Esophagus (tissue), 2 donors: ENCODE results near the gene WASF2. TPM values are rescaled to one million over a fixed set of nuclear protein-coding genes. Genes with fewer than 3 reads are reported as not detected.

Experiments used
- H3K27ac ChIP-seq, 2 donors: one replicate each; pipeline ENCODE4 v1.5.1; 2013; ENCODE audit warnings: low read depth in 2 of 2, mild to moderate bottlenecking in 2 of 2, inconsistent platforms in 1 of 2, low read length in 1 of 2, moderate library complexity in 1 of 2
- H3K27me3 ChIP-seq, 2 donors: one replicate each; pipeline ENCODE4 v1.6.1; 2013; ENCODE audit warnings: low read length in 2 of 2, control low read depth in 1 of 2, mild to moderate bottlenecking in 1 of 2; ENCODE audit not compliant: insufficient read depth in 2 of 2, control insufficient read depth in 1 of 2
- H3K36me3 ChIP-seq, 2 donors: one replicate each; pipeline ENCODE4 v1.6.1; 2013; ENCODE audit warnings: low read length in 1 of 2; ENCODE audit not compliant: control insufficient read depth in 2 of 2, insufficient read depth in 2 of 2
- H3K4me1 ChIP-seq, 2 donors: one replicate each; pipeline ENCODE4 v1.6.1; 2013; ENCODE audit warnings: low read length in 1 of 2; ENCODE audit not compliant: control insufficient read depth in 2 of 2, insufficient read depth in 2 of 2
- H3K4me3 ChIP-seq, 2 donors: one replicate each; pipeline ENCODE4 v1.5.1; 2013; ENCODE audit warnings: low read length in 2 of 2, mild to moderate bottlenecking in 2 of 2, low read depth in 1 of 2, moderate library complexity in 1 of 2
- H3K9me3 ChIP-seq, 2 donors: one replicate each; pipeline ENCODE4 v1.6.1; 2013; ENCODE audit warnings: mild to moderate bottlenecking in 2 of 2, low read depth in 1 of 2, low read length in 1 of 2, moderate library complexity in 1 of 2; ENCODE audit not compliant: control insufficient read depth in 2 of 2, insufficient read depth in 1 of 2
- WGBS, 2 donors: extraction: QIAGEN DNeasy Blood & Tissue Kit; methylation state at CpG; one replicate each; pipeline ENCODE4 v1.1.7; 2013; 5-methylcytosine and 5-hydroxymethylcytosine counted together
- polyA plus RNA-seq, 2 donors: library from polyadenylated mRNA; stranded (reverse); fragments of 200-250 nt; gene quantifications; one replicate each; pipeline ENCODE4 v1.2.3, GENCODE V29; 2013
- donor health status: healthy with polysubstance abuse.
- donor health status: Bipolar disorder and iron deficiency.

WASF2 gene
- polyA plus RNA-seq, 2 donors, result 47.8 TPM

DNA sequence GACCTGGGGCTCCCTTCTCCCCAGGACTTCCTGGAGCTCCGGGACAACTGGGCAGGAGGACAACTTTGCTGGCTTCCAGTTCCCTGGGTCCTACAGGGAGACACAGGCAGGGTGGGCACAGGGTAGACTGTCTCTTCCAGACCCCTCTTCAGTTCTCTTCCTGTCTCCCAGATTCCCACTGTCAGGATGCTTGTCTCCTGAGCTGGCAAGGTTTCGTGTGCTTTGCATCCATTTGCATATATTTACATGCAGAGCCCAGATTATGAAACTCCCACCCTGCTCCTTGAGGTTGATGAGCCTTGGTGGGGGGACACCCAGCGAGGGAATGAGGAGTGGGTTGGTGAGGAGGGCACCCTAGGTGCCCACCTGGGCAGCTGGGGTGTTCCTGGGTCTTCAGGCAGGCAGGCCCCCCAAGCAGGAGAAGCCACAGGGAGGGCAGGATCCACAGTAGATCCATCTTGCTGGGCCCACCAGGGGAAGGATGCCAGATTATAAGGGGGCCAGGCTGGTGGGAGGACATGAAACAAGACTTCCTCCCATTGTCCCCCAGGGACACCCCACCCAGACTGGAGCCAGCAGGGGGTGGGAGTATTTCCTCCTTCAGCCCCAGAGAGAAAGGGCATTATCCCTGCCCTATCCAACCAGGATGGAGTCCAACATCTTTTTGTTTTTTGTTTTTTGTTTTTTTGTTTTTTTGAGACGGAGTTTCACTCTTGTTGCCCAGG, 115.4 kb downstream of the WASF2 start, which contains the start of gene FCN3:
FCN3 (minus strand) TSS at position 463 of the 725 bp plus-strand sequence; CDS start at position 457, 6 bp downstream.
- WGBS, 2 donors, result 78 to 79% methylated on average over 4 of the region's 4 CpGs
- no peaks in the 10 kb centered on the region for H3K36me3 ChIP-seq
- H3K4me3 ChIP-seq, result no peak within 1 kb of the TSS
- no peaks in the 10 kb centered on the region for H3K9me3 ChIP-seq
- H3K4me1 ChIP-seq, result peaks cover 4 to 7% of the 10 kb centered on the region in 2 donors
- no peaks in the 10 kb centered on the region for H3K27me3 ChIP-seq
- peak within 1 kb of the TSS in 1 of 2 donors; percentile 3 for H3K27ac ChIP-seq

DNA sequence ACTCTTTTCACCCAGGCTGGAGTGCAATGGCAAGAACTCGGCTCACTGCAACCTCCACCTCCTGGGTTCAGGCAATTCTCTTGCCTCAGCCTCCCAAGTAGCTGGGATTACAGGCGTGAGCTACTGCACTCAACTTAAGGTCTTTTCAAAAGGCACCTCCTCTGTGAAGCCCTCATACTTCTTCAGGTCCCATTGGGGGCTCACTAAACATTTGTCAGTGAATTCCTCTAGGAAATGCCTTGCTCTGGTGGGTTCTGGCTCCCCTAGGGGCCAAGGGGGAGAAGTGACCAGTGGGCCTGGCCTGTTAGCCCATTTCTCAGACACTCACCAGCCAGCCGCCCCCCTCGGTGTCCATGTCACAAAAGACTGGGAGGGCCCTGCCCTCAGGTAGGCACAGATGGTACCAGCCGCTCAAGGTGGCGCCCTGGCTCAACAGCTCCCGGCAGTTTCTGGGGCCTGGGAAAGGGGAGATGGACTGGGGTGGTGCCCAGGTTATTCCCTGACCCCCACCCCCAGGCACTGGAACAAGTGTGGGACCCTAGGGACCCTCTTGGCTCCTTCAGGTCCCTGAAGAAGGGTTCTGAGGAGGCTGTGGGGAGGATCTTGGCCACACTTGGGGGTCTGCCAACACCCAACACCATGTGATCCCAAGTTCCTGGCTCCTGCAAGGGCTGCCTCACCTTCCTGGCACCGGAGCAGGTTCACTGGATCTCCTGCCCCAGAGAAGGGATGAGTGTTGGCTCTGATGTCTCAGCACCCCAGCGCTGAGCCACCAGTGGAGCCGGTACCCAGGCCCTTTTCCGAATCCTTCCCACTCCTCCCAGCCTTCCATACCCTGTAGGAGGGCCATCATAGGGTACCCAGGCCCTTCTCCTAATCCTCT, 116.9 kb downstream of the WASF2 start:
- Histone ChIP-seq H3K9me3 (no peaks in the 10 kb centered on the region), H3K4me1 (peaks cover 0 to 6% of the 10 kb centered on the region in 2 donors), H3K36me3 (no peaks in the 10 kb centered on the region), H3K27ac (peak overlapping the region in 1 of 2 donors; percentile 34), H3K4me3 (no peak overlapping the region), H3K27me3 (no peaks in the 10 kb centered on the region)
- 67 to 85% methylated on average over 11 of the region's 11 CpGs for WGBS, 2 donors

DNA sequence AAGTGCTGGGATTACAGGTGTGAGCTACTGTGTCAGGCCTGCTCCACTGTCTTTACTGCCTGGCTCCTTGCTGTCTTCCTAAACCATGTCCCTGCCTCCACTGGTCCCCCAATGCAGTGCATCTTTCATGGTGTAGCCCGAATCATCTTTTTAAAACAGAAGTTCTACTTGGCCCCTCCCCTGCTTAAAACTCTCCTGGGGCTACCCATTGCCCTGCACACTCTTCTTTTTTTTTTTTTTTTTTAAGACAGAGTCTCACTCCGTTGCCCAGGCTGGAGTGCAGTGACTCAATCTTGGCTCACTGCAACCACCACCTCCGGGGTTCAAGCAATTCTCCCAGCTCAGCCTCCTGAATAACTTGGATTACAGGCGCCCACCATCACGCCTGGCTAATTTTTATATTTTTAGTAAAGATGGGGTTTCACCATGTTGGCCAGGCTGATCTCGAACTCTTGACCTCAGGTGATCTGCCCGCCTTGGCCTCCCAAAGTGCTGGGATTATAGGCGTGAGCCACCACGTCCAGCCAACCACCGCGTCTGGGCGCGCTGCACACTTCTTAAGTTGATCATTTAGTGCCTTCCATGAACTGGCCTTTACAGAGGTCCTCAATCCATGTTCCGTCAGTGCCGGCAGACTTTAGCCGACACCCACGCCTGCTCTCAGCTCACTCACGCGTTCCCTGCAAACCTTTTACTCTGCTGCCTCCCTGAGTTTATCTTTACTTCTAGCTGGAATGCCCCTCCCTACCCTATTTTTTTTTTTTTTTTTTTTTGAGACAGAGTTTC, 117.8 kb downstream of the WASF2 start:
- H3K36me3 ChIP-seq, result no peaks in the 10 kb centered on the region
- no peak overlapping the region for H3K27ac ChIP-seq
- H3K4me3 ChIP-seq, result no peak overlapping the region
- no peaks in the 10 kb centered on the region for H3K27me3 ChIP-seq
- 71 to 72% methylated on average over 19 of the region's 19 CpGs for WGBS, 2 donors
- H3K9me3 ChIP-seq, result no peaks in the 10 kb centered on the region
- H3K4me1 ChIP-seq, result peaks cover 2 to 11% of the 10 kb centered on the region in 2 donors

DNA sequence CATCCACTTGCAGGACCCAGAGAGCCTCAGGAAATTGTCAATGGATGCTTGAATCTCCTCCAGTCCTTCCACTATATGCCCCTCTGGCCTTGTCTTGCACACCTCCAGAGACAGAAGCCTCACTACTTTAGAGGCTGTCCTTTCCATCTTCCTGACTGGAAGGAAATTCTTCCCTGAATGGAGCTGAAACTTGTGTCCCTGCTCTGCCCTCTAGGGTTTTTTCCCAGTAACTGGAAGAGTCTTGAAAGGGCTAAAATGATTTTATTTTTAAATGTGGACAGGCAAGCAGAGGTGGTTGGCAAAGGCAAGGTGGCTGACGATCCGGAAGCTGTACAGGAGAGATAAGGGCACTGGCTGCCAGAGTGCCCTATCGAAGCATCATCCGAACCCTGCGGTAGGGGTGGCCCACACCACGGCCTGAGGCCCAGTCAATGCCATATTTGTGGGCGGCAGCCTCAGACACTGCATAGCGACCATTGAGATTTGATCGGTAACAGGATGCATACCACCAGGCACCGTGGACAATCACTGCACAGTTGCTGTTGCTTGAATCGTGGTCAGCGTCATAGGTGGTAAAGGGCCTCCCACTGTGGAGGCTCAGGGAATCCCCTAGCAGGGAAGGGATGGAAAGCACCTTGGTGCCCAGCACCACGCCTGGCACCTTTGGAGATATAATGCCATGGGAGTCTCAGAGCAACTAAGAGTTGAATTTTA, 120.9 kb downstream of the WASF2 start:
- H3K9me3 ChIP-seq, result no peaks in the 10 kb centered on the region
- H3K27ac ChIP-seq, result peak overlapping the region; percentile 61 to 87
- no peaks in the 10 kb centered on the region for H3K27me3 ChIP-seq
- peaks cover 6 to 23% of the 10 kb centered on the region in 2 donors for H3K4me1 ChIP-seq
- peaks cover 0 to 5% of the 10 kb centered on the region in 2 donors for H3K36me3 ChIP-seq
- WGBS, 2 donors, result 55 to 60% methylated on average over 13 of the region's 13 CpGs
- no peak overlapping the region for H3K4me3 ChIP-seq

DNA sequence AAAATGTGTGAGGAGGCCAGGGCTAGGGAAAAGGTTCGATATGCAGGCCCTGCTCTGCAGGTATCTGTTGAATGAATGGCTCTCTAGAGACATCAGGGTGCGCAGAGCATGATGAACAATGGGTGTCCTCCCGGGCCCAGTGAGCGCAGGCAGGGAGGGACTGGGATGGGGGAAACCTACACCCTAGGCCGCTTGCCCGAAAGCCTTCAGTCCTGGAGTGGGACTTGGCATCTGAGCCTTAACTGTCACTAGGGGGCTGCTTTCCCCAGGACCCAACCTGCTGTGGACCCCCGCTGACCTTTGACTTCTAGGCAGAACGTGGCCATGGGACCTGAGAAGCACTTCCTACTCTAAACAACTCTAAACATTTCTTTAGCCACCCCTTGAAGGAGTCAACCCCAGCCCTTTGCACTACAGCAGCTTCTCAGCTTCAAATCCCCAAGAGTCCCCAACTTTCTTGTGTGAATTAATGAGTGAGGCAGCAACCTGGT, 122.8 kb downstream of the WASF2 start:
- Histone ChIP-seq H3K4me3 (peak overlapping the region; percentile 72 to 88), H3K27me3 (no peaks in the 10 kb centered on the region), H3K27ac (peak overlapping the region; percentile 96 to 100), H3K4me1 (peaks cover 6 to 23% of the 10 kb centered on the region in 2 donors), H3K36me3 (peaks cover 4 to 23% of the 10 kb centered on the region in 2 donors), H3K9me3 (no peaks in the 10 kb centered on the region)
- 32 to 39% methylated on average over 8 of the region's 8 CpGs for WGBS, 2 donors

DNA sequence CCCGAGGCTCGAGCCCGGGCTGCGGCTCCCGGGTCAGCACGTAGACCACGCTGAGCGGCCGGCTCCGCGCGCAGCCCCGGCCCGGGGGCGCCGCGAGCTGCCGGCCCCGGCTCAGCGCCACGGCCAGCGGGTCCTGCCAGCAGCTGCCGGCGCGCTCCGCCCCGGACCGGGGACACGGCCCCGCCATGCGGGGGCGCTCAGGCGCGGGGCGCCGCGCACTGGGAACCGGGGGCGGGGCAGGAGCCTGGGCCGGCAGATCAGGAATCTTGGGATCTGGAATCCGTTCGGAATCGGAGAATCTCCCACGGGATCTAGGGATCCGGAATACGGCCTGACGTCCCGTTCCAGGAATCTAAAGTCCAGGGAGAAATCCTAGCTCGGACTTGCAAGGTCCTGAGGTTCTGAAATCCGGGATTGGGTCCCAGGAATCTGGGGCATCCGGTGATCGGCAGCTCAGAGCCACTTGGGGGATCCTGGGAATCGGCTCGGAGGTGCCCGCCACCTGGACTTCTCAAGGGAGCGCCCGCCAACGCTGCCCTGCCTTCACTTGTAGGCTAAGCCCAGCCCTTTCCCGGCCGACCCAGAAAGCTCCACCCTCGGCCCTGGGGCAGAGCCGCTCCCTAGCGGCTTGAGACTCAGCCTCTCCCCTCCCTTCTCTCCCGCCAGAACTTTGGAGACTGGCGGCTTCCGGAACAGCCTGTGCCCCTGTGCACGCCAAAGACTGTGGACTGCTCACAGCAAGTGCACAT, 123.4 kb downstream of the WASF2 start, which contains the start of gene MAP3K6:
MAP3K6 (minus strand) TSS at position 551 of the 749 bp plus-strand sequence; CDS start at position 187, 364 bp downstream.
- WGBS, 2 donors, result 1 to 2% methylated on average over 46 to 67 of the region's 67 CpGs

DNA sequence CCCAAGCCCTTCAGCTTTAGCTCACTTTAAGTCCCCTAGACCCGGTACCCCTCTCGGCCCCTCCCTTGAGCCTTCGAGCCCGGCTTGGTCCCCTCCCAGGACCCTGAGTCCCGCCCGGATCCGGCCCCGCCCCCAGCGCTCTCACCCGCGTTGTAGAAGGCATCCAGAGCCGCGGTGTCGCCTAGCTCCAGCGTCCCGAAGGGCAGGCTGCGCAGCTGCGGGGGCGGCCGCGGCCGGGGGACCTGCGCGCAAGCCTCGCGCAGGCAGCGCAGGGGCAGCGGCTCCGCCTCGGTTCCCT, 123.9 kb downstream of the WASF2 start:
- Histone ChIP-seq H3K27me3 (no peaks in the 10 kb centered on the region), H3K4me3 (peak overlapping the region; percentile 72 to 88), H3K9me3 (no peaks in the 10 kb centered on the region), H3K27ac (peak overlapping the region; percentile 96 to 100), H3K4me1 (peaks cover 6 to 23% of the 10 kb centered on the region in 2 donors), H3K36me3 (peaks cover 12 to 34% of the 10 kb centered on the region in 2 donors)
- WGBS, 2 donors, result 1% methylated on average over 27 to 30 of the region's 30 CpGs

More for the DNA sequence above, 123.4 kb downstream of the WASF2 start, which contains the start of gene MAP3K6:
- Histone ChIP-seq H3K36me3 (peaks cover 8 to 29% of the 10 kb centered on the region in 2 donors), H3K4me1 (peaks cover 6 to 23% of the 10 kb centered on the region in 2 donors), H3K27ac (peak within 1 kb of the TSS; percentile 96 to 100), H3K9me3 (no peaks in the 10 kb centered on the region), H3K4me3 (peak within 1 kb of the TSS; percentile 72 to 88), H3K27me3 (no peaks in the 10 kb centered on the region)

DNA sequence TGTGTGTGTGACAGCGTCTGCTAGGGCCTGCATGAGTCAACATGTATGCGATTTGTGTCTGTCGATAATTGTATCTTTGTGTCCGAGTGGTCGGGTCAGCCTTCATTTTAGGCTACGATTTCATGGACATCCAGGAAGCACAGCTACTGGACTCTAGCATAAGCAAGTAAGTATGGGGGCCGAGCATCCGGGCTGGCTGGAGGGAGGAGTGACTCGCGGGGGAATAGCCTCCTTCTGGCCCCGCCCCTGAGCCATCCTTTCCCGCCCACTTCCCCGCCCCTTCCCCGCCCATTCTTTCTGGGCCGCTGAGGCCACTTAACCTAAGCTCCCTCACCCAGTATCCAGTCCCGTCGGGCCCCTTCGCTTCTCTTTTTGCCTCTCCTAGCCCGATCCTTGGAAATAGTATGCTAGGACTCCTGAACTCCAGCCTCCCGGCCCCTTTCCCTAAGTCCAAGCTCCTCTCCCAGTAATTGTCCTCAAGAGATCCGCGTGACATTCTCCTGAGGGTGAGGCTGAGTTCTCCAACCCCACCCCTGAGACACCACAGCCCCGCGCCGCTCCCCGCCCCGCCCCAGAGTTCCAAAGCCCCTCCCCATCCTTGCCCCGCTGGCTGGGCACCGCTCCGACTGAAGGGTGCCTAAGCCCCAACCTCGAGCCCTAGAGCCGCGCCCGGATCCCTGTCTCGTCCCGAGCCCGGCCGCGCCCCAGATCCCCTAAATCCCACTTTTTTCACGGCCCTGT, 124.4 kb downstream of the WASF2 start:
- peaks cover 13 to 39% of the 10 kb centered on the region in 2 donors for H3K36me3 ChIP-seq
- peak overlapping the region; percentile 72 to 88 for H3K4me3 ChIP-seq
- no peaks in the 10 kb centered on the region for H3K9me3 ChIP-seq
- no peaks in the 10 kb centered on the region for H3K27me3 ChIP-seq
- peak overlapping the region; percentile 96 to 100 for H3K27ac ChIP-seq
- H3K4me1 ChIP-seq, result peaks cover 6 to 23% of the 10 kb centered on the region in 2 donors
- WGBS, 2 donors, result 2 to 3% methylated on average over 39 to 40 of the region's 40 CpGs
